Left ventricle myocardium inferior (tissue), 1 donor: ENCODE data around the gene FASN. TPM values are rescaled to one million over a fixed set of nuclear protein-coding genes. Genes with fewer than 3 reads are reported as not detected.
"Not testable (repeated sequence)": the region's sequence is repeated elsewhere in the genome, so short reads cannot be mapped to it uniquely, and the experiment has no call there.

Experiments
- DNase-seq: peaks from one replicate; pipeline ENCODE4 v3.0.0-alpha.2; 2020
- H3K27ac ChIP-seq: fragments of 200-600 bp; replicated peaks from 2 replicates; pipeline ENCODE4 v1.8.0; 2021
- H3K27me3 ChIP-seq: fragments of 200-600 bp; 2 replicates; pipeline ENCODE4 v1.8.0; 2021; ENCODE audit warnings: low read depth
- H3K36me3 ChIP-seq: fragments of 200-600 bp; 2 replicates; pipeline ENCODE4 v1.8.0; 2021
- H3K4me1 ChIP-seq: fragments of 200-600 bp; 2 replicates; pipeline ENCODE4 v1.8.0; 2021
- H3K4me3 ChIP-seq: fragments of 200-600 bp; 2 replicates; pipeline ENCODE4 v1.8.0; 2021; ENCODE audit warnings: mild to moderate bottlenecking, moderate library complexity
- H3K9me3 ChIP-seq: fragments of 200-600 bp; replicated peaks from 2 replicates; pipeline ENCODE4 v1.8.0; 2021
- CTCF ChIP-seq: fragments of 200-600 bp; IDR thresholded peaks from 2 replicates; pipeline ENCODE4 v1.8.0; 2021; ENCODE audit warnings: antibody characterized with exemption, mild to moderate bottlenecking, borderline replicate concordance
- intact Hi-C: fragments of 100-400 bp; cut with micrococcal nuclease; formaldehyde crosslinking; loops from one replicate; pipeline ENCODE4 v1.11.0; 2022
- total RNA-seq: library from RNA; stranded (reverse); fragmentation: NEBNext Ultra II Directional; extraction: Animal tissue kit (Norgen Biotek cat#: 25700); gene quantifications from one replicate; pipeline ENCODE4 v1.2.1, GENCODE V29; 2021
- donor health status: DM: no; HTN: yes; CAD: no; lungs with severe emphysema.

FASN gene
- total RNA-seq, 1 donor from 2014 or later, result 13.6 TPM

GRCh38 chr17:82043507-82043906 lies 54.5 kb downstream of the FASN start:
- peaks cover 15% of the 10 kb centered on the region for H3K36me3 ChIP-seq
- no peak for TF ChIP-seq CTCF
- no peaks in the 10 kb centered on the region for H3K4me1 ChIP-seq
- no peaks in the 10 kb centered on the region for H3K9me3 ChIP-seq
- DNase-seq, result no peak
- H3K27me3 ChIP-seq, result no peaks in the 10 kb centered on the region
- intact Hi-C loops, result no loop called here
- no peak overlapping the region for H3K27ac ChIP-seq
- H3K4me3 ChIP-seq, result no peak overlapping the region

GRCh38 chr17:82042649-82043048 lies 55.4 kb downstream of the FASN start:
- TF ChIP-seq CTCF, result no peak
- H3K4me1 ChIP-seq, result peaks cover 4% of the 10 kb centered on the region
- intact Hi-C loops, result no loop called here
- H3K27me3 ChIP-seq, result no peaks in the 10 kb centered on the region
- H3K4me3 ChIP-seq, result no peak overlapping the region
- no peak overlapping the region for H3K27ac ChIP-seq
- H3K9me3 ChIP-seq, result no peaks in the 10 kb centered on the region
- DNase-seq, result no peak
- H3K36me3 ChIP-seq, result peaks cover 7% of the 10 kb centered on the region

GRCh38 chr17:82041144-82041814 lies 56.8 kb downstream of the FASN start:
- Histone ChIP-seq H3K9me3 (no peaks in the 10 kb centered on the region), H3K27ac (no peak overlapping the region), H3K4me3 (no peak overlapping the region), H3K36me3 (no peaks in the 10 kb centered on the region), H3K27me3 (no peaks in the 10 kb centered on the region), H3K4me1 (peaks cover 13% of the 10 kb centered on the region)
- intact Hi-C loops, result no loop called here
- no peak for TF ChIP-seq CTCF
- no peak for DNase-seq

GRCh38 chr17:82039695-82040299 lies 58.2 kb downstream of the FASN start:
- H3K9me3 ChIP-seq, result no peaks in the 10 kb centered on the region
- H3K4me1 ChIP-seq, result peaks cover 22% of the 10 kb centered on the region
- intact Hi-C loops, result no loop called here
- no peak overlapping the region for H3K4me3 ChIP-seq
- no peak for TF ChIP-seq CTCF
- no peaks in the 10 kb centered on the region for H3K27me3 ChIP-seq
- no peaks in the 10 kb centered on the region for H3K36me3 ChIP-seq
- no peak for DNase-seq
- H3K27ac ChIP-seq, result no peak overlapping the region

- H3K27me3 ChIP-seq, H3K4me3 ChIP-seq, DNase-seq, H3K9me3 ChIP-seq, H3K27ac ChIP-seq, intact Hi-C loops, H3K36me3 ChIP-seq: not testable (repeated sequence)
- peaks cover 22% of the 10 kb centered on the region for H3K4me1 ChIP-seq
Measured at GRCh38 chr17:82038796-82039409, 59.1 kb downstream of the FASN start.

GRCh38 chr17:82037889-82038195 lies 60.2 kb downstream of the FASN start:
- H3K27ac ChIP-seq, result peak overlapping the region; percentile 96
- intact Hi-C loops, result no loop called here
- no peaks in the 10 kb centered on the region for H3K27me3 ChIP-seq
- H3K9me3 ChIP-seq, result no peaks in the 10 kb centered on the region
- H3K4me1 ChIP-seq, result peaks cover 22% of the 10 kb centered on the region
- TF ChIP-seq CTCF, result no peak
- H3K36me3 ChIP-seq, result no peaks in the 10 kb centered on the region
- peak overlapping the region; percentile 83 for H3K4me3 ChIP-seq
- DNase-seq, result no peak
